GM18951 (cell line): Measurements from ENCODE around the gene CALML3.

Source experiments
- POLR2A ChIP-seq: IDR thresholded peaks from 4 replicates; pipeline ENCODE4 v1.6.1; 2011; ENCODE audit warnings: mild to moderate bottlenecking; ENCODE audit not compliant: insufficient read length, insufficient read depth; ENCODE audit errors: extremely low read depth
- in situ Hi-C: fragments of 300-500 bp; cut with MboI; formaldehyde crosslinking; loops from one replicate; pipeline ENCODE4 v1.12.0; 2022; ENCODE audit warnings: low sequenced_read_pairs, mixed read lengths, inconsistent platforms; ENCODE audit not compliant: unreplicated experiment

Gene CALML3

GRCh38 chr10:5496261-5497250 lies 28.2 kb upstream of the CALML3 start:
- in situ Hi-C loops, result no loop called here
- TF ChIP-seq POLR2A, result no peak

GRCh38 chr10:5497289-5497688 lies 27.5 kb upstream of the CALML3 start:
- in situ Hi-C loops, result no loop called here
- TF ChIP-seq POLR2A, result no peak

GRCh38 chr10:5497948-5498730 lies 26.6 kb upstream of the CALML3 start:
- TF ChIP-seq POLR2A, result no peak
- in situ Hi-C loops, result no loop called here

GRCh38 chr10:5498791-5499492 lies 25.8 kb upstream of the CALML3 start:
- no peak for TF ChIP-seq POLR2A
- in situ Hi-C loops, result no loop called here

- no peak for TF ChIP-seq POLR2A
- in situ Hi-C loops, result no loop called here
Measured at GRCh38 chr10:5499493-5500140, 25.1 kb upstream of the CALML3 start, which contains the start of gene CALML5. Gene CALML5, minus strand, starts transcription at chr10:5499570. Its CDS starts 132 bp downstream, at chr10:5499438.

- TF ChIP-seq POLR2A, result no peak
- in situ Hi-C loops, result no loop called here
Measured at GRCh38 chr10:5500162-5500670, 24.5 kb upstream of the CALML3 start.

GRCh38 chr10:5500910-5501309 lies 23.9 kb upstream of the CALML3 start:
- in situ Hi-C loops, result no loop called here
- no peak for TF ChIP-seq POLR2A

- TF ChIP-seq POLR2A, result no peak
- in situ Hi-C loops, result no loop called here
Measured at GRCh38 chr10:5502061-5502521, 22.7 kb upstream of the CALML3 start.

- no peak for TF ChIP-seq POLR2A
- in situ Hi-C loops, result no loop called here
Measured at GRCh38 chr10:5502571-5503476, 21.9 kb upstream of the CALML3 start.

GRCh38 chr10:5503477-5503835 lies 21.3 kb upstream of the CALML3 start:
- TF ChIP-seq POLR2A, result no peak
- in situ Hi-C loops, result no loop called here
